Large intestine (tissue), 12 donors: ENCODE data around the gene NCAPG. TPM values are rescaled to one million over a fixed set of nuclear protein-coding genes. Genes with fewer than 3 reads are reported as not detected.

Source experiments
- DNase-seq, 2 donors: peaks; one replicate each; pipeline versions ENCODE4 v3.0.0 to v3.0.0-alpha.2; 2013
- H3K27ac ChIP-seq: one replicate; pipeline ENCODE4 v1.5.1; 2013; ENCODE audit warnings: low read length
- H3K27me3 ChIP-seq: 2 replicates; pipeline ENCODE4 v1.6.1; 2013; ENCODE audit warnings: low read length; ENCODE audit not compliant: control insufficient read depth, insufficient read depth
- H3K36me3 ChIP-seq: 2 replicates; pipeline ENCODE4 v1.6.1; 2013; ENCODE audit warnings: low read length; ENCODE audit not compliant: control insufficient read depth, insufficient read depth
- H3K4me1 ChIP-seq: one replicate; pipeline ENCODE4 v1.6.1; 2013; ENCODE audit warnings: low read length; ENCODE audit not compliant: control insufficient read depth, insufficient read depth
- H3K4me3 ChIP-seq: one replicate; pipeline ENCODE4 v1.5.1; 2013; ENCODE audit warnings: low read length
- H3K9me3 ChIP-seq: one replicate; pipeline ENCODE4 v1.6.1; 2013; ENCODE audit warnings: mild to moderate bottlenecking, low read depth, low read length, moderate library complexity; ENCODE audit not compliant: control insufficient read depth
- WGBS: methylation state at CpG from one replicate; pipeline ENCODE4 v1.1.5; 2013; ENCODE audit warnings: low lambda C conversion rate; ENCODE audit not compliant: insufficient coverage; 5-methylcytosine and 5-hydroxymethylcytosine counted together
- long read RNA-seq, 11 donors: transcript quantifications; one replicate each; lab custom pipeline, GENCODE V29; 2026
- polyA plus RNA-seq: library from polyadenylated mRNA; unstranded; fragments of 120-200 nt; gene quantifications from one replicate; pipeline ENCODE4 v1.2.1, GENCODE V29; 2013

NCAPG gene, protein sequence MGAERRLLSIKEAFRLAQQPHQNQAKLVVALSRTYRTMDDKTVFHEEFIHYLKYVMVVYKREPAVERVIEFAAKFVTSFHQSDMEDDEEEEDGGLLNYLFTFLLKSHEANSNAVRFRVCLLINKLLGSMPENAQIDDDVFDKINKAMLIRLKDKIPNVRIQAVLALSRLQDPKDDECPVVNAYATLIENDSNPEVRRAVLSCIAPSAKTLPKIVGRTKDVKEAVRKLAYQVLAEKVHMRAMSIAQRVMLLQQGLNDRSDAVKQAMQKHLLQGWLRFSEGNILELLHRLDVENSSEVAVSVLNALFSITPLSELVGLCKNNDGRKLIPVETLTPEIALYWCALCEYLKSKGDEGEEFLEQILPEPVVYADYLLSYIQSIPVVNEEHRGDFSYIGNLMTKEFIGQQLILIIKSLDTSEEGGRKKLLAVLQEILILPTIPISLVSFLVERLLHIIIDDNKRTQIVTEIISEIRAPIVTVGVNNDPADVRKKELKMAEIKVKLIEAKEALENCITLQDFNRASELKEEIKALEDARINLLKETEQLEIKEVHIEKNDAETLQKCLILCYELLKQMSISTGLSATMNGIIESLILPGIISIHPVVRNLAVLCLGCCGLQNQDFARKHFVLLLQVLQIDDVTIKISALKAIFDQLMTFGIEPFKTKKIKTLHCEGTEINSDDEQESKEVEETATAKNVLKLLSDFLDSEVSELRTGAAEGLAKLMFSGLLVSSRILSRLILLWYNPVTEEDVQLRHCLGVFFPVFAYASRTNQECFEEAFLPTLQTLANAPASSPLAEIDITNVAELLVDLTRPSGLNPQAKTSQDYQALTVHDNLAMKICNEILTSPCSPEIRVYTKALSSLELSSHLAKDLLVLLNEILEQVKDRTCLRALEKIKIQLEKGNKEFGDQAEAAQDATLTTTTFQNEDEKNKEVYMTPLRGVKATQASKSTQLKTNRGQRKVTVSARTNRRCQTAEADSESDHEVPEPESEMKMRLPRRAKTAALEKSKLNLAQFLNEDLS
- polyA plus RNA-seq = 11.3 TPM
- long read RNA-seq, donor 1, partial matches to known transcripts = 0 of 1 reads
- long read RNA-seq, donor 1, other reads (novel, unspliced or antisense) = 0 of 1 reads
- long read RNA-seq, donor 2, full-length matches to known transcripts = 2 of 2 reads
- long read RNA-seq, donor 2, partial matches to known transcripts = 0 of 2 reads
- long read RNA-seq, donor 2, other reads (novel, unspliced or antisense) = 0 of 2 reads
- long read RNA-seq, donor 3, full-length matches to known transcripts = 2 of 7 reads
- long read RNA-seq, donor 3, partial matches to known transcripts = 0 of 7 reads
- long read RNA-seq, donor 3, other reads (novel, unspliced or antisense) = 5 of 7 reads
- long read RNA-seq, donor 4 = 0 reads
- long read RNA-seq, donor 5, full-length matches to known transcripts = 2 of 2 reads
- long read RNA-seq, donor 5, partial matches to known transcripts = 0 of 2 reads
- long read RNA-seq, donor 5, other reads (novel, unspliced or antisense) = 0 of 2 reads
- long read RNA-seq, donor 6 = 0 reads
- long read RNA-seq, donor 7, partial matches to known transcripts = 0 of 2 reads
- long read RNA-seq, donor 7, other reads (novel, unspliced or antisense) = 0 of 2 reads
- long read RNA-seq, donor 8, partial matches to known transcripts = 0 of 1 reads
- long read RNA-seq, donor 8, other reads (novel, unspliced or antisense) = 0 of 1 reads
- long read RNA-seq, donor 9 = 0 reads
- long read RNA-seq, donor 10, full-length matches to known transcripts = 1 of 1 reads
- long read RNA-seq, donor 10, partial matches to known transcripts = 0 of 1 reads
- long read RNA-seq, donor 10, other reads (novel, unspliced or antisense) = 0 of 1 reads
- long read RNA-seq, donor 11, partial matches to known transcripts = 0 of 1 reads
- long read RNA-seq, donor 11, other reads (novel, unspliced or antisense) = 0 of 1 reads

DNA sequence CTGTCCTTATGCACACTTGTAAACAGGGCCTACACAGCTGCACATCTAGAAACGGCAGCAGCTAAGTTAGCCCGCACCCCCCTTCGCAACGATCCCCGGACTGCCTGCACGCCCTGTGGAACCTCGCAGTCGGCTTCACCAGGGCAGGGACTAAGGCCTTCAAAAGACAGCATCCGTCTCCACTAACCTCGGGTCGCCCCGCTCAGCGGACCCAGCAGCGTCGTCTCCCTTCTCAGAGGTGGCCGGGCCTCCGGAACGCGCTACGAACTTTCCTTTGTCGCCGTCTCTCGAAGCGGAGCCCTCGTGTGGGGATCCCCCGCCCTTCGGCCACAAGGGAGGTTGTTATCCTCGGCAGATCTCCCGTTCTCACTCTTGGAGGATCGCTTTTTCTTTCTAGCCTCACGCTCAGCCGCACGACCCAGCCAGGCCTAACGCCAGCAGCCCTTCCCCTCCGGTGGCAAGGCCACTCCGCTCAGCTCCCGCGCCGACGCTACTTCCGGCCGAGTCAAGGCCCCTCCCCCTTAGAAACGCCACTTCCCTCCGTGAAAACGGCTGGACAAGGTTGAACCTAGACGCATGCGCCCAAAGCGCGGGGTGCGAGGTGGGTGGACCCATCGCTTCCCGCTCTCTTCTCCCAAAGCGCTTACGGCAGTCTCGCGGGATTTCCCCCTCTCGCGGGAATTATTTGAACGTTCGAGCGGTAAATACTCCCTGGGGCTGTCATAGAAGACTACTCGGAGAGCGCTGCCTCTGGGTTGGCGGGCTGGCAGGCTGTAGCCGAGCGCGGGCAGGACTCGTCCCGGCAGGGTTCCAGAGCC is at the start of gene NCAPG, which contains the start of gene DCAF16:
TSS of gene NCAPG (plus strand) at position 720 of the 818 bp plus-strand sequence. CDS start 99 bp downstream, outside the sequence.
TSS of gene DCAF16 (minus strand) at position 498 of the 818 bp plus-strand sequence. CDS start 6,616 bp downstream, outside the sequence.
- H3K27me3 ChIP-seq = no peaks in the 10 kb centered on the region
- peak within 1 kb of the TSS; percentile 86 for H3K4me3 ChIP-seq
- H3K36me3 ChIP-seq = peaks cover 5% of the 10 kb centered on the region
- DNase-seq = peak; percentile 99 to 100
- peaks cover 13% of the 10 kb centered on the region for H3K4me1 ChIP-seq
- WGBS = no CpG with 5 or more reads among the region's 69 CpGs
- H3K27ac ChIP-seq = peak within 1 kb of the TSS; percentile 97
- no peaks in the 10 kb centered on the region for H3K9me3 ChIP-seq

DNA sequence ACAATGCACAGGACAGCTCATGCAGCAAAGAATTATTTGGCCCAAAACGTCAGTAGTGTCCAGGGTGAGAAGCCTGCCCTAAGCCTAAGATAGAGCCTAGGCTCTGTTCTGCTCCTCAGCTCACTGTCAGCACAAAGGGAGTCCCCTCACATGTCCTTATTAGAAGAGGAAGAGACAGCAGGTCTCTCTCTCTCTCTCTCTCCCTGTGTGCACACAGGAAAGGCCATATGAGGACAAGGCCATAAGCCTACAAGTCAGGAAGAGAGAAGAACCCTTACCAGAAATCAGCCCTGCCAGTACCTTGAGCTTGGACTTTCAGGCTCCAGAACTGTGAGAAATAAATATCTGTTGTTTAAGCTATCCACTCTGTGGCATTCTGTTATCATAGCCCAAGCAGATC is 49.7 kb upstream of the NCAPG start:
- Histone ChIP-seq H3K4me3 (no peak overlapping the region), H3K27me3 (peaks cover 2% of the 10 kb centered on the region), H3K9me3 (no peaks in the 10 kb centered on the region), H3K4me1 (no peaks in the 10 kb centered on the region), H3K36me3 (no peaks in the 10 kb centered on the region), H3K27ac (no peak overlapping the region)
- no CpG with 5 or more reads among the region's 1 CpG for WGBS
- no peak for DNase-seq

DNA sequence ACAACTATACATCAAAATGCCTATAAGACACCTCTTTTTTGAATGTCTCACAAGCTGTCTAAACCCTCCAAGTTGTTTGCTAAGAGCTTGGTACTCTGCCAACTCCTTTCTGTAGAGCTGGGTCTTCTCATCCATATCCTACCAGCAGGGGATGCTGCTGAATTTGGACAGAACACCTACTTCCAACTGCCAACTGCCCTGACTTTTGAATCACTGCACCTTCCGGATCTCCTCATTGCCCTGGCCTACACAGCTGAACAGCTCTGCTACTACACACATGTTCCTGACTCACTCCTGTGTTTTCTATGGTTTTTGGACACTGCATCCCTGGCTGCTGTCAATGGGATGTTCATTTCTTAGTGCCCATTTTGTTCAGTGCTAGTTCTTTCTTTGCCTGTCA is 48.1 kb upstream of the NCAPG start:
- H3K27me3 ChIP-seq = no peaks in the 10 kb centered on the region
- H3K4me1 ChIP-seq = no peaks in the 10 kb centered on the region
- no CpG with 5 or more reads among the region's 1 CpG for WGBS
- no peak overlapping the region for H3K27ac ChIP-seq
- no peak overlapping the region for H3K4me3 ChIP-seq
- DNase-seq = no peak
- peaks cover 8% of the 10 kb centered on the region for H3K9me3 ChIP-seq
- no peaks in the 10 kb centered on the region for H3K36me3 ChIP-seq

DNA sequence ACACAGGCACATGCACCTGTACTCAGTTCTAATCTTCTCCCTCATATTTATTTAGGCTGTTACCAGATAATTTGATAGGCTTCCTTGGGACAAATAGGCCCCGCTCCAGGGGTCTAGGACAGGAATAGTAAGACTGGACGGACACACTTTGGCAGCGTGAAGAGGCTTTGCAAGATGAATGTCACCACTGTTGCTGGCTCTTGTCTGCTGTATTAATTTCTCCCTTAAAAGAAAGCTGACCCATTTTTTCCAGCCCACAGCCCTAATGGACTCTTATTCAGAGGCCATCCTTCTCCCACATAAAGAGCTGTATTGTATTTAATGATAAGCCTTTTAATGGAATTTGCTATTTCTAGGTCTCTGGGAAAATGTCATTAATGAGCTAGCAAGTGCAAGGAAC is 47.4 kb upstream of the NCAPG start:
- no peaks in the 10 kb centered on the region for H3K27me3 ChIP-seq

DNA sequence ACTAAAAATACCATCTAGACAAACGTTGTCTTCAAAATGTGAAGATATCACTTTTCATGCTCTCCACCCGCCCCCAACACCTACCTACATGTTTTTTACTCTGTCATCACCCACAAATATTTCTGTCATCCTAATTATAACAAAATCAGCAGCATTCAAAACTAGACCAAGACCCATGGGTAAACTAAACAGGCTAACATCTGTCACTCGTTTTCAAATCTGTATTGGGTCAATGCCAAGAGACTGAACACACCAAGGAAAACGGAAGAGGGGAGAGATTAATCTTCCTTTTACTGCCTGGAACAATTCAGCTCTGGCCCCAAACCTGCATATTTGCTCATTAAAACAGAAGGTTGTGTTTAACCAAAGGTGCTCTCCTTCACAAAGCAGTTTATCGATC is 46.8 kb upstream of the NCAPG start:
- 100% methylated on average over 1 of the region's 5 CpGs for WGBS
- Histone ChIP-seq H3K4me1 (no peaks in the 10 kb centered on the region), H3K4me3 (no peak overlapping the region), H3K9me3 (peaks cover 8% of the 10 kb centered on the region), H3K27me3 (no peaks in the 10 kb centered on the region), H3K27ac (no peak overlapping the region), H3K36me3 (no peaks in the 10 kb centered on the region)
- DNase-seq = no peak

More for the DNA sequence above, 47.4 kb upstream of the NCAPG start:
- H3K4me1 ChIP-seq = no peaks in the 10 kb centered on the region
- no CpG with 5 or more reads among the region's 3 CpGs for WGBS
- no peak overlapping the region for H3K4me3 ChIP-seq
- no peaks in the 10 kb centered on the region for H3K36me3 ChIP-seq
- H3K9me3 ChIP-seq = peaks cover 8% of the 10 kb centered on the region
- DNase-seq = no peak
- H3K27ac ChIP-seq = no peak overlapping the region

DNA sequence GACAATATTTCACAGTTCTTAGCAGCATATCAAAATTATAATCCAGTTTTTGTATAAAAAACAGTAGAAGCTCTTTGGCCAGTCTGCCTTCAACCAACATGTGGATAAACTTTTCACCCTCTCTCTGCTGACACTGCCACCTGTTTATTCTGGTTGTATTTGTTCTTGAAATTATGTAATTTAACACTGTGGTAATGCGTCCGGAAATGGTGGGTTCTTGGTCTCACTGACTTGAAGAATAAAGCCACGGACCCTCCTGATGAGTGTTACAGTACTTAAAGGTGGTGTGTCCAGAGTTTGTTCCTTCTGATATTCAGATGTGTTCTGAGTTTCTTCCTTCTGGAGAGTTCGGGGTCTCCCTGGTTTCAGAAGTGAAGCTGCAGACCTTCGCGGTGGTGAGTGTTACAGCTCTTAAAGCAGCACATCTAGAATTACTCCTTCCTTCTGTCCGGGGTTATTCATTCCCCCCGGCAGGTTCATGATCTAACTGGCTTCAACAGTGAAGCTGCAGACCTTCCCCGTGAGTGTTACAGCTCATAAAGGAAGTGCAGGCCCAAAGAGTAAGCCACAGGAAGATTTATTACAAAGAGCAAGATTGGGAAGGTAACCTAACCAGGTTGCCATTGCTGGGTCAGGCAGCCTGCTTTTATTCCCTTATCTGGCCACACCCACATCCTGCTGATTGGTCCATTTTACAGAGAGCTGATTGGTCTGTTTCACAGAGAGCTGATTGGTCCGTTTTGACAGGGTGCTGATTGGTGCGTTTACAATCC is 45.1 kb upstream of the NCAPG start:
- Histone ChIP-seq H3K4me1 (no peaks in the 10 kb centered on the region), H3K36me3 (no peaks in the 10 kb centered on the region), H3K4me3 (no peak overlapping the region), H3K27me3 (no peaks in the 10 kb centered on the region), H3K27ac (no peak overlapping the region), H3K9me3 (peaks cover 8% of the 10 kb centered on the region)
- WGBS = 100% methylated on average over 2 of the region's 11 CpGs
- no peak for DNase-seq

DNA sequence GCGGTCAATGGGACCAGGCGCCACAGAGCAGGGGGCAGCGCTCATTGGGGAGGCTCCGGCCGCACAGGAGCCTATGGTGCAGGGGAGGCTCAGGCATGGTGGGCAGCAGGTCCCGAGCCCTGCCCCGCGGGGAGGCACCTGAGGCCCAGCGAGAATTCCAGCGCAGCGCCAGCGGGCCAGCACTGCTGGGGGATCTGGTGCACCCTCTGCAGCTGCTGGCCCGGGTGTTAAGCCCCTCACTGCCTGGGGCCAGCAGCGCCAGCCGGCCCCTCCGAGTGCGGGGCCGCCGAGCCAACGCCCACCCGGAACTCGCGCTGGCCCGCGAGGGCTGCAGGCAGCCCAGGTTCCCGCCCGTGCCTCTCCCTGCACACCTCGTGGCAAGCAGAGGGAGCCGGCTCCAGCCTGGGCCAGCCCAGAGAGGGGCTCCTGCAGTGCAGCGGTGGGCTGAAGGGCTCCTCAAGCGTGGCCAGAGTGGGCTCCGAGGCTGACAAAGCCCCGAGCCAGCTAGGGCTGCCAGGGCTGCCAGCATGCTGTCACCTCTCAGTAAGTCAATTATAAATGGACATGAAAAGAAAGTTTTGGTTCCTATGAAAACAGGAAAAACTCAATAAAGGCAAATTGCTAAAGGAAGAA is 43.8 kb upstream of the NCAPG start:
- Histone ChIP-seq H3K9me3 (peaks cover 8% of the 10 kb centered on the region), H3K36me3 (no peaks in the 10 kb centered on the region), H3K4me1 (no peaks in the 10 kb centered on the region), H3K27me3 (no peaks in the 10 kb centered on the region), H3K4me3 (no peak overlapping the region), H3K27ac (no peak overlapping the region)
- DNase-seq = no peak
- WGBS = no CpG with 5 or more reads among the region's 33 CpGs
